ENCODE data around the gene TMEM87A.

The TMEM87A gene

DNA sequence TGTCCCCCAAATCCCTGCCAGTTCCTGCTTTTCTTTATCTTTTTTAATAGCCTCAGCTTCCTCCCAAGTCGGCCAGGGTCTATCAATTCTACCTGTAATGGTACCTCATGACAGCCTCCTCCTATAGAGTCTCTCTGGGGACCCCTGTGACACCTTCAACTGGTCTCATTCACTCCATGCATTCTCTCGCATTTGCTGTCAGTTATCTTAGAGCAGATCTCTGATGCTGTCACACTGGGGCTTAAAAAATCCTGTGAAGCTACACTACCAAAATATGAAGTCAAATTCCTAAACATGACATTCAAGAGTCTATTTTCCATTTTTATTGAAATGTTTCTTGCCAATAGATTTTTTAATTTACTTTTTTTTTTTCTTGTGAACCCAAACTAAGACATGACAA, 70.6 kb downstream of the TMEM87A start:
- DNase-seq = no peak

DNA sequence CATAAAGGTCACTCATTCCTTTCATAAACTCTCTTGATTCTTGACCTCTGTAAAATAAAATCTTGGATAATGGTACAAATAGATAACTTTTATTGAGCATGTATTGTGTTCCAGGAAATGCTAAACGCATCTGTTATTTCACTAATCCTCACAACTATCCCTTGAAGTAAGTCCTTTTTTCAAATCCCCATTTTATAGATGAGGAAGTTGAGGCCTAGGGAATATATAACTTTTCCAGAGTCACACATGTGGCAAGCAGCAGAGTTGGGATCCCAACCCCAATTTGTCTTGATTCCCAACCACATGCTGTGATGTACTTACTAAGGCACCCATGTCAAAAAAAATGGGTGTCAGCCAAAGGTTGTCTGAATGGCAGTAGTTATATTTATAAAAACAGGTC, 71.4 kb downstream of the TMEM87A start:
- no peak for DNase-seq

DNA sequence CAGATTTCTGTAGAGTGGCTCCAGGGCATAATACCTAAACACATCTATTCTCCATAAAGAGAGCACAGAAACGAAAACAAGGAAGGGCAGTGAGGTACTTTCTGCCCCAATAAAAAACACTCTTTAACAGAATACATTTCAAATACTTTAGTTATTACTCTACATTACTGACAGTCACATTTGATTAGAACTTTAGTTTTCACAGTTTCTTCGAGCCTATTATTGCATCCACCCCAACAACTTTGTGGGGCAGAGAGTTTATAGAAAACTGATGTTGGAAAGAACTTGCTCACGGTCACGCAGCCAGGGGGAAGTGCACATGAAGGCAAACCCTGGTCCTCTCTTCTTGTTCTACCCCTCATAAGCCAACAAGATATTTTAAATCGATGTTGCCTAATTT, 74.1 kb downstream of the TMEM87A start:
- no peak for DNase-seq

DNA sequence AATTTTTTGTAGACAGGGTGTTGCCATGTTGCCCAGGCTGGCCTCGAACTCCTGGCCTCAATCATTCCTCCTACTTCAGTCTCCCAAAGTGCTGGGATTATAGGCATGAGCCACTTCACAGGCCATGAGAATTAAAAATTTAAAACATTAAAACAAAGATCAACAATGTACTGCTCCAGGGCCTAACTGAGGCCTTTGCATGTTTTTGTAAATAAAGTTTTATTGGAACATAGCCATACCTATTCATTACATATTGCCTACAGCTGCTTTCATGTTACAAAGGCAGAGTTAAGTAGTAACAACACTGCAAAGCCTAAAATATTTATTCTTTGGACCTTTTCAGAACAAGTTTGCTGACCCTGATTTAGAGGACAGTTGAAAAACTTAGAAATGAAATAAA, 74.7 kb downstream of the TMEM87A start:
- DNase-seq = no peak

DNA sequence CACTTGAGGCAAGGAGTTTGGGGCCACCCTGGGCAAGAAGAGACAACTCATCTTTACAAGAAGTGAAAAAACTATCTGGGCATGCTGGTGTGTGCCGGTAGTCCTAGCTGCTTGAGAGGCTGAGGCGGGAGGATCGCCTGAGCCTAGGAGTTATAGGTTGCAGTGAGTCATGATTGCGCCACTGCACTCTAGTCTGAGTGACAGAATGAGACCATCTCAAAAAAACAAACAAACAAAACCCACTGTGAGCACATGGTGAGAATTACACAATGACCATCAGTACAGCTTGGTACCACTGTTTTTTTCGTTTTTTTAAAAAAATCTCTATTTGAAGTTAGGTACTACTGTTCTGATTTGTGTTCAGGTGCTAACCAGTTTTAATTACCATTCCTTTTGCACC, 78.7 kb downstream of the TMEM87A start:
- no peak for DNase-seq

DNA sequence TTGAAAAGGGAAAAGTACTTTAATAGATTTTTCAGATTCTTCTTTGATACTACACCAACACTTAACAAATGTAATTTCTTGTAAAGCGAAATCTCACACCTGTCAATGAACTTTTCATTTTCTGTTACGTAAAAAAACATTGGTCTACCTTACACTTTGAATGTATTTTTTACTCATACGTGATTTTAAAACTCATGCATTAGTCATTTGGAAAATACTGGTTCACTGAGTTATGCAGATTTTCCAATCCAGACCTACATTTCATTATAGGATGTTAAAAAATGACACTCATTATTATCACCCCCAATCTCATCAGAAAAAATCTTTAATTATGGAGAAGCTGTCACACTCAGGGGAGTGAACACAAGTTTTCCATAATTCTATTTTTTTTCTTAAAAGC, 79.8 kb downstream of the TMEM87A start:
- no peak for DNase-seq

DNA sequence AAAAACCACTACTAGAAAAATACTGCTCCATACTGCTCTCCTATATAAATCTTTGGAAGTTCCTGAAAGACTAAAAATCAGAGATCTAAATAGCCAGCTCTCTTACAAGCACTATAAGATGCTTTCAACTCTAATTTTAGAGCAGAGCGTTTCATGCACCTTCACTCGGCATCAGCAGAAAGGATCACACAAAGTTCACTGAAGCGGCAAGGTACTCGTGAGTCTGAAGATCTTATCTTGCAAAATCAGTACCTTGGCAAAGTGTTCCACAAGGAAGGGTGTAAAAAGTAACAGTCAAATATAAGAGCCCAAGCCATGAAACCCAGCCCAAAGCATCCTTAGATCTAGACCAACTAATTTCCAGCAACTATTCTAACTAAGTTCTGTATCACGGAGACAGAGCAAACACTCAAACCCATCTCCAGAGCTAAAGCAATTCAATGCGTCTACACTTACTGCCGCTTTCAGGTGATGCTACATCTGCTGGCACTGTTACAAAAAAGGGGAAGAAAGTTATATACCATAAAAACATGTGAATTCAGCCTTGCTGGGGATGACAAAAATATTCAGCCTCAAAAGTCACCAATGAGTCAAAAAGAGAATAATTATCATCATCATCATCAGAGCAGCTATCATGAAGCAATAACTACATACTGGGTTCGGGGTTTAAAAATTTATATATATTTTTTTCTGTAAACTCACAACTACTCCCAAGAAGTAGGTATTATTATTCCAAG, 81.5 kb downstream of the TMEM87A start:
- DNase-seq = no peak

DNA sequence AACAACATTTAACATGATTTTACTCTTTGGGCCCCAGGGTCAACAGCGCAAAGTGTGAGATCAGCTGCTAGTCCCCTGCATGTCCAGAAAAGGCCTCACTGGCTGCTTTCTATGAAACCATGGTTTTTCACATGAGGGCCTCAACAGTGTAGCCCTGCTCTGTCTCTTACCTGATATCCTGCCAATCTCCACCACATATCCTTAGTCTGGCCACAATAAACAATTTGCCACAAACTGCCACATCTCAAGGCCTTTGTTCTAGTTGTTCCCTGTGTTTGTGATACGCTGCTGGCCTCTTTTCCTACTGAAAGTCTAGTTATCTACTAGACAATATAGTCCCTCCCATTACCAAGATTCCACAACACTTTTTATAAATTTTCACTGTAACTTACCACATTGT, 82.9 kb downstream of the TMEM87A start:
- DNase-seq = no peak

DNA sequence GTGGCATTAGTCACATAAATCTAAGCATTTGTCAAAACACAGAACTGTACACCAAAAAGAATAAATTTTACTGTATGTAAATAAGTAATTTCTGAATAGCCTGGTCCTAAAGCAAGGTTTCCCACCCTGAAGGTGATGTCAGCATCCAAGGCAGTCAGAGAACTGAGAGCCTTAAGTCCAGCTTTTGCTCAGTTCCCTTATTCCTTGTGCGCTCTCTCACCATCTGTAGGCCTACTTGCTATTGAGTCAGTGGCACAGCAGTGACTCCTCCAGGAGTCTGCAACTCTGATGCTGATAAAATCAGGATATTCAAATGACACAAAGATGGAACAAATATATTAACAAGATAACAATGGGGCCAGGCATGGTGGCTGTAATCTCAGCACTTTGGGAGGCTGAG, 87.4 kb downstream of the TMEM87A start:
- DNase-seq = no peak

DNA sequence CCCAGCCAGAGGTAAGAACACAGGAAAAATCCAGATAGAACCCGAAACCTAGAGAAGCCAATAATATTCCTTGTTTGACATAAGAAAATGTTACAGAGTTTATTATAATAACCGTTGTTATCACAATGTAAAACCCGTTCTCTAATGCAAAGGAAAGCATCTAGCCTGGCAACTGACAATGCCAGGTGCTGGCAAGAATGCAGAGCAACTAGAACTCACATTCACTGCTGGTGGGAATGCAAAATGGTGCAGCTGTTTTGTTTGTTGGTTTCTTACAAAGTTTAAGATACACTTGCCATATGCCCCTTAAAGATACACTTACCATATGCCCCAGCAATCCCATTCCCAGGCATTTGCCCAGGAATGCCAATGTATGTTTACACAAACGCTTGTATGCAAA, 88.5 kb downstream of the TMEM87A start:
- DNase-seq = no peak

DNA sequence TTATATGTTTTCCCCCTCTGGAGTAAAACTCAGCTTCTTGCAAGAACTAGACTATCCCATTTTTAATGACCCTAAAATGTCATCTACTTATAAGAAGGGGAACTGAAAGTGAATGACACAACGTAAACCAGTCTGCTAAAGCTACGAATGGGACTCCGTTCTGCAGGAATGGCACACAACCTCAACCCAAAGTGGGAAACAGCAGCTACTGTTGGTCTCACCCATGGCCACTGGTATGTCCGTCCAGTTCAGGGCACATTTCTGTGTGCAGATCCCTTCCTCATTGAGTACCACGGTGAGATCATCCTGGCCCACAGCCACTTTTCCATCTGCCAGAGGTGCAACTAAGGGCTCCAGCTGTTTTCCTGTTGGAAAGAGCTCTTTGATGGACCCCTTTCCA, 88.9 kb downstream of the TMEM87A start:
- DNase-seq = no peak

DNA sequence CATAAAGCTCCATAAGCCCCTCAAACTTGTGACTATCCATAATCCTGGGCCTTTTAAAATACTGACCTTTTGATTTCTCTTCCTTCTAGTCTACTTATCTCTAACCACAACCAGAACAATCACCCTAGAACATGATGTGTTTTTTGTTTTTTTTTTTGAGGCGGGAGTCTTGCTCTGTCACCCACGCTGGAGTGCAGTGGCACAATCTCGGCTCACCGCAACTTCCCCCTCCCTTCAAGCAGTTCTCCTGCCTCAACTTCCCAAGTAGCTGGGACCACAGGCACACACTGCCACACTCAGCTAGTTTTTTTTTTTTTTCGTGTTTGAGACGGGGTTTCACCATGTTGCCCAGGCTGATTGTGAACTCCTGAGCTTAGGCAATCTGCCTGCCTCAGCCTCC, 90.3 kb downstream of the TMEM87A start:
- DNase-seq = no peak

DNA sequence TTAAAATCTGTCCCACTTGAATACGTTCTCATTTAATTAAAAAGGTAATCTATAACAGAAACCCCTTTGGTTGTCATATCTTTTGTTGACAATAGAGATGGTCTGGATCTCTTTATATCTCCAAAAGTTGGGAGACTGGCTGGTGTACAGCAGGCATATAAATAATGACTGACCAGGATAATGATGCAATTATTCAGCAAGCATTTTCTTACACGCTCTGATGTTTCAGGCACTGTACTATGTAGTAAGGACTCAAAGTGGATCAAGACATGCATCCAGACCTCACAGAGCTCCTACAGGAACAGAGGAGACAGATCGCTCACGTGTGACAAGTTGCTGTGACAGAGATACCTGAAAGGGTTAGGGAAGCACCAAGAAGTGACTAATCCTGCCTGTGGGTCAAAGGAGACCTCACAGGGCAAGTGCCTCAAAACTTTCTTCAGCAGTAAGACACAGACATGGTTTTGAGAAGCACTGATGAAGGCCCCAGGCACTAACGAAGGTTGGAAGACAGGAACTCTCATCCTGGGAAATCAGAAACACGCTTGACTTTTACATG, 90.8 kb downstream of the TMEM87A start:
- DNase-seq = no peak

DNA sequence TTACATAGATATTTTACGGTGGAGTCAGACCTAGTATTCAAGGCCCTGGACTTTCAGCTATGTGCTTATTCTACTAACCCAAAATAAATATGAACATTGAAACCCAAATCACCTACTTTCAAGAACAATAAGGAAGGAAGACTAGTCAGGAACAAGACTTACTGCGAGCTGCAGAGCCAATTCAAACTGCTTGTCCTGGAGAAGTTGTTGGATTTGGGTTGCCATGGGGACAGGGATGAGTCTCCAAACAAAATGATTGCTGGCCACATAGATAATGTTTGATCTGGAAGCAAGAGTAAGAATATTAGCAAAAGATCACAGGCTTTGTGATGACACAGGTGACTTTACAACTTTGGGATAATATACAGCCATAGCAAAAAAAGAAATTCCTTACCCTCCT, 95.2 kb downstream of the TMEM87A start:
- DNase-seq = no peak

DNA sequence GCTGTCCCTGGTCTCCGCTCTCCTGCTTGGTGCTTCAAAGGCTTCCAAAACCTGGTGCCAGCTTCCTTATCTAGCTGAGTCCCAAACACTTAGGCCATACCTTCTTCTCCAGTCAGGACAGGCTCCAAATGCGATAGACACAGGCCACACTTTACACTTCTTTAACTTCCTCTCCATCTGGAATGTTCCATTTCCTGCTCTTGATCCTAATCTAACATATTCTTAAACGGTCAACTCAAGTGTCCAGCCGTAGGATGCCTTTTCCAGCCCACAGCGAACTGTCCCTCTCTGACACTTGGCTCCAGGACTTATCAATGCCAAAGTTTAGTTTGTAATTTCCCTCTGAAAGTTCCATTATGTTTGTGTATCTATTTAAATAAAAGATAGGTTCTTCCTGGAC, 97.6 kb downstream of the TMEM87A start:
- DNase-seq = no peak

DNA sequence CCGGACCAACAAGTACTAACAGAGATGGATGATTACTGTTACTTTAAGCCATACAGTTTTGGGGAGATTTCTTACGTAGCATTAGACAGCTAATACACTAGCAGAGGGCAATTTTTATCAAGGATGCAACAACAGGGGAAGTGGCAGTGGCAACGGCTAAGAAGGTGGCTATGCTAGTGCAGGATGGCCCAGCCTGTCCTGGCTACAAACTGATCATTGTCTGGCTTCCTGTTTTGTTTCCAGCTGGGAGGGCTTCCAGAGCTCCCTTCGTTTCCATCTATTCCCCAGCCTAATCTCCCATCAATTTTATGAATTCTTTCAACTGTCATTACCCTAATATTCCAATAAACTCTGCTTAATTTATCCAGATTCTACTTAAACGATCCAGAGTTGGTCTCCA, 100.8 kb downstream of the TMEM87A start:
- DNase-seq = no peak

DNA sequence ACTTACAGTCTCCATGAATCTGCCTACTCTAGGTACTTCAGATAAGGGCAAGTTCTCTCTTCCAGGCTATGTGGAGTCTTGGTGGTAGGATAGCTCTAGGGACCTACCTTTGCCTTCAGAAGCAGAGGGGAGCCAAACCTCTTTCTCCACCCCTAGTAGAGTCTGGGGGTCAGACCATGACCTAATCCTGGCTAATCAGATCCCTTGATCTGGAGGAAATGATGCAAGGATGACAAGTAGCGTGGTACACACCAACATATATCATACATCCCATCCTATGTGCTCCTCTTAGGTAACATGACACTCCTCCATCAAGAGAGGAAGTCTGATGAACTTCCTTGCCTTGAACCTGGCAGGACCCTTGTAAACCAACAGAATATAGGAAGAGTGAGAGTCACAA, 101.4 kb downstream of the TMEM87A start:
- no peak for DNase-seq

DNA sequence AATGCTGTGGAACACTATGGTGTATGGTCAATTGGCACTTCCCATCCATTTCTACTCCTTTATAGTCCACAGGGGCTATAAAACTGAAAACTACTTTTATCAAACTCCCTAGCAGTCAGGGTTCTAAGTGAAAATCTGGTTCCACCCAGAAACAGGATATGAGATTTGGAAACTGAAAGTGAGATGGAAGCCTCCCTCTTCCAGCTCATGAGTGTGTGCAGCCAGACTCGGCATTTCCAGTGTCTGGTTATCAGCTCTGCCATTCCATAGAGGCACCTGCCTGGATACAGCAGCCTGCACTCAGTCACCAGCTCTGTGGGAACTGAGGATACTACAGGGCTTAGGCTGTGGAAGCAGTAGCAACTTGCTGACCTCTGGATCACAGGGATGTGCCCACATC, 102.1 kb downstream of the TMEM87A start:
- DNase-seq = no peak

DNA sequence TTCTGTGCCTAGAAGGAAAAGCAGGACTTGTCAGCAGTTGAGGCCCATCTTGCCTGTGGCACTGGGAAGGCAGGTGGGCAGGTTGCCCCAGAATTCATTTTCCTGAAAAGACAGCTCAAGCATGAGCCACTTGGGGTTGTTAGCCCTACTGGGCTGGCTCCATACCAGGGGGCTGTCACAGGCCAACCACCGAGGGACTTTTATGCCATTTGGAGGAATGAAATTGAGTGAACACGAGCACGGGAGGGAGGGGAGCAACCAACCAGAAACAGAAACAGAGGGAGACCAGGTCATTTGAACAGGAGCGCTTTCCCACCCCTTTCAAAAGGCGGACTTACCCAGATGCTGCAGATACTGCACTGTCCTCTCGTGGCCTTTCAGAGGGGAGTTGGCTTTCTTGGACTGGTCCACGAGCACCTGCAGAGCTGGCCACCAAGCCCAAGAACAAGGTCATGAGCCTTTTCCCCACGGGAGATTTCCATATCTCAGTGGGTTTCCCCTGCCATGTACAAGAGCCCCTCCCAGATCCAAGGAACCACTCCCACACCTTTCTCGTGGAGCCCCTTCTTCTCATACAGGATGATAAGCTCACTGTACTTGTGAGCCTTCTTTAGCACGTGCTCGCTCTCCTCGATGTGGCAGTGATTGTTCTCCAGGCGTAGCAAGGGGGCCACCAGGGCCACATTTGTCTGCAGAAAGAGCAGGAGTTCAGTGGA, 106.8 kb downstream of the TMEM87A start:
- no peak for DNase-seq

DNA sequence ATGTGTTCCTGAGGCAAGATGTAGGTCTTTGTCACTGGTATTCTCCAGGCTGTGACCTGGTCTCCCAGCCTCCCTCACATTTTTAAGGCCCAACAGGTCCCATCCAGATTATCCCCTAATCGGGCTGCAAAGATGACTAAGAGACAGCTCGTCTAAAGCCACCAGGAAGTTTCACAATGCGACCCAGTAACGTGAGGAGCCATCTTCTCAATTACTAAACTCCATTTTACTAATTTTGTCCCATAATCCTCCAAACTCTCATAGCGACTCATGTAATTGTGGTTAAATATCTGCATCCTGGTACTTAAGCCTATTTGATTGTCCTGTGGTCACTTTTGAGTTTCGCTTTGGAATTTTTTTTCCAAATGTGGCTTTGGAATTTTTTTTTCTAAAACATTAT, 108.1 kb downstream of the TMEM87A start:
- DNase-seq = no peak

DNA sequence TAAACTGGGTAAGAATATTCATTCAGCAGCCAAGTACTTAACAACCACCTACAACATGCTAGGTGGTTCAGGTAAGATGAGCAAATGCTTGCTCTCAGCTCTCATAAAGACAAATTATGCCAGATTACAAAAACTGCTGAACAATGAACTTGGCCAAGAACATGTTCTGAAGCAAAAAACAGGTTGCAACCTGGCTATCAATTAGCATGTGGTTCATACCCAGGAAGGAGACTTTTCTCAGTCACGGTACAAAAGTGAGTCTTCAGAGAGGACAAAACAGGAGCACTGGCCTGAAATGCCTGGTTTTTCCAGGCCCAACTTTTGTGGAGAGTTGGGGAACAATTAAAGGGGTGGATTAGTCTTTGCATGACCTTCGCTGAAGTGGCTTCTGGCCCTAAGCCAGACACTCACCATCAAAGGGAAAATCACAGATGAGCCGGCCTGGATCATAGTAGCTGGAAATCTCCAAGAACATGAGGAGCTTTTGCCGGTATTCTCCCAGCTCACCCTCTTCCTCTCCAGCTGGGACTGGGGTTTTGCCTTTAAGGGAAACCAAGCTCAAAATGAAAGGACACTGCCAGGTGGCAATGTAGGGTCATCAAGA, 109.2 kb downstream of the TMEM87A start:
- DNase-seq = no peak

DNA sequence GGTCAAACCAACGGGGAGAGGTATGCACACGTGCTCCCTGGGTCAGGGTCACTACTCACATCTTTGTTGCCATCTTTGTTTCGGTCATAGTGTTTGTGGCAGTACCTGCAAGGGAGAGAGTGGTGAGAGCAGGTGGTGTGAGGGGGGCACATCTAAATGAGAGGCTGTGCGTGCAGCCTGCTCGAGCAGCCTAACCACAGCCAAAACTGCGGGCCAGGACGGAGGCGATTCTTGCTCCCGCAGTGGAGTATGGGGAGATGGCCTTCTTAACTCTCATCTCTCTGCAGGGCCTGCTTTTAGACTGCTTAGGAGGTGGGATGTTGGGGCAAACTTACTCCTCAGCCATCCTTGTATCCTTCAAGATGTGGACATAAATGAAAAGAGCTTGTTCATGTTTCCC, 109.9 kb downstream of the TMEM87A start:
- no peak for DNase-seq
